ENCODE data around the gene JUNB.

- TF ChIP-seq CTCF (IDR thresholded peaks at IDR 0.05; ENCODE audit: insufficient read depth, low read depth, low read length): no peak
- no peak for TF ChIP-seq EZH2 (IDR thresholded peaks at IDR 0.05; ENCODE audit: insufficient read depth, low read length)
These were observed 37.2 kb downstream of the JUNB start for GRCh38 chr19:12828494-12828893.

All from astrocyte (in vitro differentiated cells and primary cell).